SK-N-SH (cell line): Measurements from ENCODE around the gene SLC51A. TPM values are rescaled to one million over a fixed set of nuclear protein-coding genes. Genes with fewer than 3 reads are reported as not detected.

Source experiments
- CTCF ChIA-PET: fragments of 300-600, 350-600 bp; formaldehyde crosslinking; extraction: SDS; loops from one replicate; lab custom pipeline; 2021; lab: Yijun Ruan, JAX
- POLR2A ChIA-PET: fragments of 350-600 bp; sonication (Branson Sonifier 250); formaldehyde crosslinking; extraction: SDS; loops from one replicate; lab custom pipeline; 2020; ENCODE audit warnings: antibody characterized with exemption, inconsistent platforms; lab: Yijun Ruan, JAX
- DNase-seq: peaks from one replicate; pipeline ENCODE4 v3.0.0; 2012
- H2AFZ ChIP-seq: fragments of 200-600 bp; sonication (generic); 2 replicates; pipeline ENCODE4 v1.8.1; 2016; ENCODE audit warnings: antibody characterized with exemption, mild to moderate bottlenecking, low read depth
- H3F3A ChIP-seq: fragments of 200-600 bp; sonication (generic); replicated peaks from 2 replicates; pipeline ENCODE3; 2016; ENCODE audit warnings: antibody characterized with exemption, mild to moderate bottlenecking; ENCODE audit not compliant: insufficient read depth
- H3K27ac ChIP-seq, 2 experiments: fragments of 200-500 bp in 1 of 2; fragments of 200-600 bp in 1 of 2; sonication (Bioruptor generic) in 1 of 2; sonication (generic), shearing (Covaris generic) in 1 of 2; 2 replicates each; pipeline versions ENCODE4 v1.5.1 to v1.6.1; 2014 to 2016; ENCODE audit warnings: low read depth in 2 of 2, inconsistent platforms in 1 of 2, low read length in 1 of 2, mild to moderate bottlenecking in 1 of 2, mixed read lengths in 1 of 2
- H3K27me3 ChIP-seq: fragments of 200-600 bp; sonication (generic), shearing (Covaris generic); 2 replicates; pipeline ENCODE4 v1.6.1; 2016; ENCODE audit warnings: mixed run types; ENCODE audit not compliant: insufficient read depth
- H3K36me3 ChIP-seq, 2 experiments: fragments of 200-500 bp in 1 of 2; fragments of 200-600 bp in 1 of 2; sonication (Bioruptor generic) in 1 of 2; sonication (generic) in 1 of 2; replicated peaks in 1 of 2; 2 replicates each; pipeline versions ENCODE3 to v1.5.1; 2014 to 2016; ENCODE audit warnings: low read length in 1 of 2, mild to moderate bottlenecking in 1 of 2; ENCODE audit not compliant: insufficient read depth in 2 of 2, control insufficient read depth in 1 of 2
- H3K4me1 ChIP-seq, 2 experiments: fragments of 200-500 bp in 1 of 2; fragments of 200-600 bp in 1 of 2; sonication (Bioruptor generic) in 1 of 2; sonication (generic), shearing (Covaris generic) in 1 of 2; 2 replicates each; pipeline versions ENCODE4 v1.5.1 to v1.6.1; 2014 to 2016; ENCODE audit warnings: low read depth in 1 of 2, low read length in 1 of 2, mixed run types in 1 of 2; ENCODE audit not compliant: insufficient read depth in 2 of 2, control insufficient read depth in 1 of 2
- H3K4me2 ChIP-seq: fragments of 200-600 bp; sonication (generic), shearing (Covaris generic); 2 replicates; pipeline ENCODE4 v1.6.1; 2017; ENCODE audit warnings: mixed run types
- H3K4me3 ChIP-seq, 2 experiments: fragments of 200-500 bp in 1 of 2; fragments of 200-600 bp in 1 of 2; sonication (Bioruptor generic) in 1 of 2; sonication (generic), shearing (Covaris generic) in 1 of 2; 2 replicates each; pipeline versions ENCODE4 v1.5.1 to v1.8.1; 2014 to 2016; ENCODE audit warnings: low read depth in 2 of 2, inconsistent platforms in 1 of 2, low read length in 1 of 2, mild to moderate bottlenecking in 1 of 2, mixed read lengths in 1 of 2, moderate library complexity in 1 of 2
- H3K79me2 ChIP-seq: fragments of 200-600 bp; sonication (generic); 2 replicates; pipeline ENCODE4 v1.8.1; 2017; ENCODE audit warnings: mild to moderate bottlenecking; ENCODE audit not compliant: insufficient read depth
- H3K9ac ChIP-seq: fragments of 200-600 bp; sonication (generic); 2 replicates; pipeline ENCODE4 v1.6.1; 2017; ENCODE audit warnings: mixed run types
- H3K9me2 ChIP-seq: fragments of 200-600 bp; sonication (generic); 2 replicates; pipeline ENCODE4 v1.6.1; 2017; ENCODE audit warnings: mixed run types
- H3K9me3 ChIP-seq: fragments of 200-600 bp; sonication (generic); 2 replicates; pipeline ENCODE4 v1.6.1; 2017; ENCODE audit warnings: mixed run types, mild to moderate bottlenecking, moderate library complexity
- H4K20me1 ChIP-seq: fragments of 200-600 bp; sonication (generic); 2 replicates; pipeline ENCODE4 v1.6.1; 2017; ENCODE audit warnings: mild to moderate bottlenecking, mixed run types; ENCODE audit not compliant: insufficient read depth
- ELF1 ChIP-seq: IDR thresholded peaks from 2 replicates; pipeline ENCODE4 v1.4.0; 2012
- EP300 ChIP-seq, 2 experiments: IDR thresholded peaks; 2 replicates each; pipeline versions ENCODE4 v1.4.0 to v1.6.1; 2012; ENCODE audit warnings: borderline replicate concordance in 1 of 2, low read depth in 1 of 2, low read length in 1 of 2
- FOSL2 ChIP-seq: IDR thresholded peaks from 2 replicates; pipeline ENCODE4 v1.4.0; 2012; ENCODE audit warnings: low read depth, mild to moderate bottlenecking, moderate library complexity, borderline replicate concordance
- IRF3 ChIP-seq: fragments of 150-350 bp; IDR thresholded peaks from 2 replicates; pipeline ENCODE4 v1.6.1; 2016; ENCODE audit warnings: mild to moderate bottlenecking, low read depth, low read length
- MEF2A ChIP-seq: IDR thresholded peaks from 2 replicates; pipeline ENCODE4 v1.4.0; 2012; ENCODE audit warnings: low read depth, borderline replicate concordance
- NFIC ChIP-seq: IDR thresholded peaks from 2 replicates; pipeline ENCODE4 v1.4.0; 2012; ENCODE audit warnings: borderline replicate concordance
- NRF1 ChIP-seq: IDR thresholded peaks from 2 replicates; pipeline ENCODE4 v1.6.1; 2012; ENCODE audit warnings: low read depth, mild to moderate bottlenecking, low read length
- RCOR1 ChIP-seq: fragments of 150-350 bp; IDR thresholded peaks from 2 replicates; pipeline ENCODE4 v1.6.1; 2017; ENCODE audit warnings: antibody characterized with exemption, low read length
- RFX5 ChIP-seq: IDR thresholded peaks from 2 replicates; pipeline ENCODE4 v1.6.1; 2012; ENCODE audit warnings: mild to moderate bottlenecking, improper control_type of control experiment, low read length
- SMC3 ChIP-seq: IDR thresholded peaks from 2 replicates; pipeline ENCODE4 v1.6.1; 2012; ENCODE audit warnings: low read depth, low read length, improper control_type of control experiment
- TAF1 ChIP-seq: IDR thresholded peaks from 2 replicates; pipeline ENCODE4 v1.6.1; 2012; ENCODE audit warnings: low read depth, mild to moderate bottlenecking, low read length, moderate library complexity, borderline replicate concordance
- USF2 ChIP-seq: fragments of 150-350 bp; IDR thresholded peaks from 2 replicates; pipeline ENCODE4 v1.6.1; 2017; ENCODE audit warnings: antibody characterized with exemption, low read length, low read depth, borderline replicate concordance
- YY1 ChIP-seq: IDR thresholded peaks from 2 replicates; pipeline ENCODE4 v1.4.0; 2012; ENCODE audit warnings: low read depth, mild to moderate bottlenecking
- WGBS: methylation state at CpG from one replicate; pipeline ENCODE4 v1.1.6; 2017; ENCODE audit warnings: low lambda C conversion rate; 5-methylcytosine and 5-hydroxymethylcytosine counted together
- polyA plus RNA-seq, 3 experiments: library from polyadenylated mRNA; depleted of rRNA; stranded (reverse); fragments of >200 nt; gene quantifications; 2 replicates each; pipeline ENCODE4 v1.2.3, GENCODE V29; 2012
- TF ChIP-seq, protein P1 (sequence below): IDR thresholded peaks from 2 replicates; pipeline ENCODE4 v1.4.0; 2012; ENCODE audit warnings: low read depth, borderline replicate concordance
- TF ChIP-seq, protein P2 (sequence below): fragments of 200-600 bp; sonication (generic); IDR thresholded peaks from 2 replicates; pipeline ENCODE4 v1.6.1; 2017; ENCODE audit warnings: antibody characterized with exemption, mild to moderate bottlenecking, moderate library complexity
- TF ChIP-seq, protein P3 (sequence below): IDR thresholded peaks from 2 replicates; pipeline ENCODE4 v1.4.0; 2012; ENCODE audit warnings: low read depth

SLC51A gene
- polyA plus RNA-seq, 1 of the 3 experiments (the other 2 are of a cell fraction): not detected

DNA sequence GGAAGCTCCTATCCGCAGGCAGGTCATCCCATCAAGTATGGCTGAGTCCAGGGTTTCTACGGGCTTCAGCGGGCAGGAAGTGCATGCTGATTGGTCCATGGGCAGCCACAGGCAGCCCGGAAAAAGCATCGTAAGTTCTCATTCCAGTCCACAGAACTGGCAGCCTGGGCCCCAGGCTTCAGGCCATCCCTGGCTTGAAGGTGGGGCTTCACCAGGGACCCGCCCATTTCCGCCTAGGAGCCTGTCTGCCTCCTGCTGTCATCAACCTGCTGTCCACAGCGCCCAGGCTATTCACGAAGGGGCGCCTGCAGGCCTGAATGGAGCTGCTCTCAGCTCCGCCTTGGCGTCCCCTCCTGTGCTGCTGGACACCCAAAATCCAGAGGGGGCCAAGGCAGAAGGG lies 57.3 kb downstream of the SLC51A start:
- DNase-seq: no peak
- H3F3A ChIP-seq: peaks cover 7% of the 10 kb centered on the region
- H4K20me1 ChIP-seq: peaks cover 12% of the 10 kb centered on the region
- WGBS: 89% methylated on average over 3 of the region's 12 CpGs
- H3K9ac ChIP-seq: no peak overlapping the region
- no peaks in the 10 kb centered on the region for H3K27me3 ChIP-seq
- H3K9me2 ChIP-seq: no peaks in the 10 kb centered on the region
- peaks cover 8 to 13% of the 10 kb centered on the region in 2 experiments for H3K36me3 ChIP-seq
- CTCF ChIA-PET: interaction anchor here (1.0 to 1.6 kb wide), 3 partner anchors 12 to 255 kb away, joined by 3 to 7 read pairs (median 3); no protein-coding TSS in a partner anchor
- no peak overlapping the region for H3K27ac ChIP-seq
- H3K4me1 ChIP-seq: peaks cover 0 to 14% of the 10 kb centered on the region in 2 experiments; a peak in 2 of 4 replicates
- no peak for TF ChIP-seq YY1
- no peak for TF ChIP-seq IRF3
- TF ChIP-seq, protein P1, sequence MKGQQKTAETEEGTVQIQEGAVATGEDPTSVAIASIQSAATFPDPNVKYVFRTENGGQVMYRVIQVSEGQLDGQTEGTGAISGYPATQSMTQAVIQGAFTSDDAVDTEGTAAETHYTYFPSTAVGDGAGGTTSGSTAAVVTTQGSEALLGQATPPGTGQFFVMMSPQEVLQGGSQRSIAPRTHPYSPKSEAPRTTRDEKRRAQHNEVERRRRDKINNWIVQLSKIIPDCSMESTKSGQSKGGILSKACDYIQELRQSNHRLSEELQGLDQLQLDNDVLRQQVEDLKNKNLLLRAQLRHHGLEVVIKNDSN: no peak
- TF ChIP-seq USF2: no peak
- no peak for TF ChIP-seq SMC3
- no peak for TF ChIP-seq NRF1
- TF ChIP-seq TAF1: no peak
- TF ChIP-seq, protein P2, sequence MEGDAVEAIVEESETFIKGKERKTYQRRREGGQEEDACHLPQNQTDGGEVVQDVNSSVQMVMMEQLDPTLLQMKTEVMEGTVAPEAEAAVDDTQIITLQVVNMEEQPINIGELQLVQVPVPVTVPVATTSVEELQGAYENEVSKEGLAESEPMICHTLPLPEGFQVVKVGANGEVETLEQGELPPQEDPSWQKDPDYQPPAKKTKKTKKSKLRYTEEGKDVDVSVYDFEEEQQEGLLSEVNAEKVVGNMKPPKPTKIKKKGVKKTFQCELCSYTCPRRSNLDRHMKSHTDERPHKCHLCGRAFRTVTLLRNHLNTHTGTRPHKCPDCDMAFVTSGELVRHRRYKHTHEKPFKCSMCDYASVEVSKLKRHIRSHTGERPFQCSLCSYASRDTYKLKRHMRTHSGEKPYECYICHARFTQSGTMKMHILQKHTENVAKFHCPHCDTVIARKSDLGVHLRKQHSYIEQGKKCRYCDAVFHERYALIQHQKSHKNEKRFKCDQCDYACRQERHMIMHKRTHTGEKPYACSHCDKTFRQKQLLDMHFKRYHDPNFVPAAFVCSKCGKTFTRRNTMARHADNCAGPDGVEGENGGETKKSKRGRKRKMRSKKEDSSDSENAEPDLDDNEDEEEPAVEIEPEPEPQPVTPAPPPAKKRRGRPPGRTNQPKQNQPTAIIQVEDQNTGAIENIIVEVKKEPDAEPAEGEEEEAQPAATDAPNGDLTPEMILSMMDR: no peak
- TF ChIP-seq, protein P3, sequence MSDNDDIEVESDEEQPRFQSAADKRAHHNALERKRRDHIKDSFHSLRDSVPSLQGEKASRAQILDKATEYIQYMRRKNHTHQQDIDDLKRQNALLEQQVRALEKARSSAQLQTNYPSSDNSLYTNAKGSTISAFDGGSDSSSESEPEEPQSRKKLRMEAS: no peak
- POLR2A ChIA-PET: no interaction called here
- no peak overlapping the region for H2AFZ ChIP-seq
- no peak overlapping the region for H3K4me3 ChIP-seq
- H3K79me2 ChIP-seq: peaks cover 72% of the 10 kb centered on the region
- no peak overlapping the region for H3K4me2 ChIP-seq
- no peaks in the 10 kb centered on the region for H3K9me3 ChIP-seq

- Histone ChIP-seq H3K79me2 (peaks cover 80% of the 10 kb centered on the region), H3K9ac (no peak overlapping the region), H3K4me2 (no peak overlapping the region), H2AFZ (no peak overlapping the region), H3K27me3 (no peaks in the 10 kb centered on the region), H3K9me3 (no peaks in the 10 kb centered on the region), H3K4me3 (no peak overlapping the region), H4K20me1 (peaks cover 12% of the 10 kb centered on the region), H3K4me1 (peaks cover 3 to 12% of the 10 kb centered on the region in 2 experiments), H3K27ac (no peak overlapping the region), H3K9me2 (no peaks in the 10 kb centered on the region), H3K36me3 (peaks cover 0 to 7% of the 10 kb centered on the region in 2 experiments), H3F3A (no peaks in the 10 kb centered on the region)
- DNase-seq: no peak
- 89% methylated on average over 5 of the region's 5 CpGs for WGBS
- ChIA-PET CTCF (interaction anchor here (1.0 kb wide), 1 partner anchor 21 kb away, joined by 4 read pairs; no protein-coding TSS in a partner anchor), POLR2A (interaction anchor here (0.6 kb wide), 1 partner anchor 272 kb away, joined by 3 read pairs; no protein-coding TSS in a partner anchor)
- TF ChIP-seq USF2 (no peak), IRF3 (no peak), RFX5 (no peak), YY1 (no peak), MEF2A (no peak), ELF1 (no peak), RCOR1 (no peak), EP300 (IDR thresholded peaks at IDR 0.05; ENCODE audit: borderline replicate concordance in 1 of 2, low read depth in 1 of 2, low read length in 1 of 2) (no peak), FOSL2 (no peak), NFIC (no peak)
These were observed 58.3 kb downstream of the SLC51A start for GRCh38 chr3:196274585-196274984.
